Naive thymus-derived CD4-positive, alpha-beta T cell (primary cell): ENCODE measurements around the gene MYL3. TPM values are rescaled to one million over a fixed set of nuclear protein-coding genes. Genes with fewer than 3 reads are reported as not detected.

Experiments
- ATAC-seq: fragments of 150-1000 bp; cut with Tn5 transposase; 2 replicates; pipeline ENCODE4 v1.10.0; 2021; ENCODE audit warnings: mild to moderate bottlenecking, moderate library complexity
- CTCF ChIA-PET: fragments of 350-600 bp; sonication (Branson Sonifier 250); formaldehyde crosslinking; loops from one replicate; lab custom pipeline; 2021; ENCODE audit warnings: antibody characterized with exemption; lab: Charles Lee
- POLR2A ChIA-PET: fragments of 350-600 bp; sonication (Branson Sonifier 250); formaldehyde crosslinking; loops from one replicate; lab custom pipeline; 2021; ENCODE audit warnings: antibody characterized with exemption, inconsistent platforms; lab: Charles Lee
- DNase-seq, 9 donors: peaks; one replicate each; pipeline versions ENCODE4 v3.0.0 to v3.0.0-alpha.2; 2020 to 2022; ENCODE audit warnings: mixed read lengths in 1 of 9
- H3K27ac ChIP-seq: one replicate; pipeline ENCODE4 v1.7.0; 2013; ENCODE audit warnings: mild to moderate bottlenecking, low read depth, low read length, moderate library complexity
- H3K27me3 ChIP-seq, 2 donors: one replicate each; pipeline ENCODE4 v1.7.0; 2013; ENCODE audit warnings: low read length in 2 of 2, mild to moderate bottlenecking in 2 of 2, moderate library complexity in 2 of 2; ENCODE audit not compliant: control insufficient read depth in 2 of 2, insufficient read depth in 2 of 2
- H3K36me3 ChIP-seq, 3 experiments: 1 replicate in 2 of 3; 2 replicates in 1 of 3; pipeline ENCODE4 v1.7.0; 2013; ENCODE audit warnings: low read length in 3 of 3, mild to moderate bottlenecking in 3 of 3, moderate library complexity in 1 of 3; ENCODE audit not compliant: insufficient read depth in 3 of 3, control insufficient read depth in 2 of 3
- H3K4me1 ChIP-seq, 2 donors: one replicate each; pipeline ENCODE4 v1.7.0; 2013; ENCODE audit warnings: low read length in 2 of 2, mild to moderate bottlenecking in 2 of 2, moderate library complexity in 1 of 2; ENCODE audit not compliant: control insufficient read depth in 2 of 2, insufficient read depth in 2 of 2
- H3K4me3 ChIP-seq: 2 replicates; pipeline ENCODE4 v1.7.0; 2013; ENCODE audit warnings: mild to moderate bottlenecking, low read length
- H3K9me3 ChIP-seq, 3 experiments: 1 replicate in 2 of 3; 2 replicates in 1 of 3; pipeline ENCODE4 v1.7.0; 2013; ENCODE audit warnings: low read length in 3 of 3; ENCODE audit not compliant: control insufficient read depth in 2 of 3
- H3K27ac Mint-ChIP-seq, 9 donors: one replicate each; pipeline ENCODE4 v1.8.0; 2020 to 2022; ENCODE audit warnings: mixed read lengths in 9 of 9, mild to moderate bottlenecking in 8 of 9, moderate library complexity in 5 of 9, inconsistent platforms in 2 of 9
- H3K27me3 Mint-ChIP-seq, 5 donors: one replicate each; pipeline ENCODE4 v1.8.0; 2021 to 2022; ENCODE audit warnings: mixed read lengths in 5 of 5, mild to moderate bottlenecking in 1 of 5
- H3K36me3 Mint-ChIP-seq, 5 donors: one replicate each; pipeline ENCODE4 v1.8.0; 2020 to 2022; ENCODE audit warnings: mixed read lengths in 5 of 5, mild to moderate bottlenecking in 3 of 5, inconsistent platforms in 1 of 5
- H3K4me1 Mint-ChIP-seq, 7 donors: one replicate each; pipeline ENCODE4 v1.8.0; 2020 to 2022; ENCODE audit warnings: mixed read lengths in 7 of 7, mild to moderate bottlenecking in 3 of 7, inconsistent platforms in 1 of 7
- H3K4me3 Mint-ChIP-seq, 10 donors: one replicate each; pipeline ENCODE4 v1.8.0; 2020 to 2022; ENCODE audit warnings: mild to moderate bottlenecking in 10 of 10, mixed read lengths in 10 of 10, moderate library complexity in 6 of 10, inconsistent platforms in 2 of 10
- H3K9me3 Mint-ChIP-seq, 11 donors: one replicate each; pipeline ENCODE4 v1.8.0; 2020 to 2022; ENCODE audit warnings: mixed read lengths in 11 of 11, mild to moderate bottlenecking in 4 of 11, inconsistent platforms in 1 of 11, moderate library complexity in 1 of 11
- intact Hi-C, 2 donors: fragments of 100-400 bp; cut with micrococcal nuclease; formaldehyde crosslinking; loops; one replicate each; pipeline ENCODE4 v1.15.1; 2023
- polyA plus RNA-seq, 2 donors: library from polyadenylated mRNA; unstranded; fragments of 300-500 nt; fragmentation: Illumina TruSeq; gene quantifications; one replicate each; pipeline ENCODE4 v1.2.3, GENCODE V29; 2021
- total RNA-seq, 6 experiments: library from RNA in 5 of 6; stranded (reverse) in 5 of 6; gene quantifications; 1 replicate in 5 of 6; 2 replicates in 1 of 6; pipeline ENCODE4 v1.2.3 and lab custom pipeline; 2021 to 2026

MYL3 gene
- total and polyA plus RNA-seq, 7 experiments from 2014 or later, result not detected

- H3K4me3 Mint-ChIP-seq, result no peak overlapping the region
- H3K27ac Mint-ChIP-seq, result no peak overlapping the region
- no peak for DNase-seq
- ChIA-PET CTCF (interaction anchor here (0.6 kb wide), 1 partner anchor 1851 kb away, joined by 4 read pairs; no protein-coding TSS in a partner anchor), POLR2A (no interaction called here)
- peaks cover 0 to 15% (median 2%) of the 10 kb centered on the region in 5 donors for H3K27me3 Mint-ChIP-seq
- Histone ChIP-seq H3K27me3 (no peaks in the 10 kb centered on the region), H3K36me3 (no peaks in the 10 kb centered on the region), H3K9me3 (no peaks in the 10 kb centered on the region), H3K4me3 (no peak overlapping the region), H3K4me1 (no peaks in the 10 kb centered on the region), H3K27ac (no peak overlapping the region)
- ATAC-seq, result no peak
- peaks cover 0 to 5% (median 0%) of the 10 kb centered on the region in 7 donors for H3K4me1 Mint-ChIP-seq
- no peaks in the 10 kb centered on the region for H3K9me3 Mint-ChIP-seq
- H3K36me3 Mint-ChIP-seq, result no peaks in the 10 kb centered on the region
- intact Hi-C loops, result no loop called here
Measured at GRCh38 chr3:46858456-46858855, 4.8 kb downstream of the MYL3 start.

GRCh38 chr3:46857485-46858341 is 5.5 kb downstream of the MYL3 start:
- ATAC-seq (no peak), DNase-seq (no peak)
- H3K27me3 ChIP-seq, result no peaks in the 10 kb centered on the region
- intact Hi-C loops, result no loop called here
- no peaks in the 10 kb centered on the region for H3K9me3 ChIP-seq
- Mint-ChIP-seq H3K27ac (no peak overlapping the region), H3K27me3 (peaks cover 0 to 15% (median 2%) of the 10 kb centered on the region in 5 donors), H3K4me3 (no peak overlapping the region), H3K36me3 (no peaks in the 10 kb centered on the region), H3K4me1 (peaks cover 0 to 5% (median 0%) of the 10 kb centered on the region in 7 donors), H3K9me3 (no peaks in the 10 kb centered on the region)
- no peaks in the 10 kb centered on the region for H3K4me1 ChIP-seq
- no peak overlapping the region for H3K4me3 ChIP-seq
- no peaks in the 10 kb centered on the region for H3K36me3 ChIP-seq
- CTCF ChIA-PET, result no interaction called here
- POLR2A ChIA-PET, result no interaction called here
- H3K27ac ChIP-seq, result no peak overlapping the region

- DNase-seq, result no peak
- intact Hi-C loops, result no loop called here
- Histone ChIP-seq H3K4me1 (no peaks in the 10 kb centered on the region), H3K27me3 (no peaks in the 10 kb centered on the region), H3K27ac (no peak overlapping the region), H3K9me3 (no peaks in the 10 kb centered on the region), H3K36me3 (no peaks in the 10 kb centered on the region), H3K4me3 (no peak overlapping the region)
- CTCF ChIA-PET, result no interaction called here
- Mint-ChIP-seq H3K27ac (peak overlapping the region in 1 of 9 donors; percentile 63), H3K27me3 (peaks cover 0 to 15% (median 2%) of the 10 kb centered on the region in 5 donors), H3K36me3 (no peaks in the 10 kb centered on the region), H3K4me3 (no peak overlapping the region), H3K4me1 (peaks cover 0 to 5% (median 0%) of the 10 kb centered on the region in 7 donors), H3K9me3 (no peaks in the 10 kb centered on the region)
- no peak for ATAC-seq
- POLR2A ChIA-PET, result no interaction called here
Measured at GRCh38 chr3:46856576-46857471, 6.4 kb downstream of the MYL3 start.

- no peak overlapping the region for H3K4me3 ChIP-seq
- no peaks in the 10 kb centered on the region for H3K27me3 ChIP-seq
- Mint-ChIP-seq H3K36me3 (no peaks in the 10 kb centered on the region), H3K9me3 (no peaks in the 10 kb centered on the region), H3K4me3 (peak overlapping the region in 1 of 10 donors; percentile 59), H3K4me1 (peaks cover 0 to 5% (median 0%) of the 10 kb centered on the region in 7 donors), H3K27ac (no peak overlapping the region), H3K27me3 (peaks cover 0 to 15% (median 2%) of the 10 kb centered on the region in 5 donors)
- no peak overlapping the region for H3K27ac ChIP-seq
- no peaks in the 10 kb centered on the region for H3K36me3 ChIP-seq
- POLR2A ChIA-PET, result no interaction called here
- no peaks in the 10 kb centered on the region for H3K9me3 ChIP-seq
- ATAC-seq (no peak), DNase-seq (no peak)
- intact Hi-C loops, result loop anchor here in 1 of 2 donors (5.0 kb wide), 1 partner anchor 518 kb away; no protein-coding TSS in a partner anchor
- H3K4me1 ChIP-seq, result no peaks in the 10 kb centered on the region
- CTCF ChIA-PET, result no interaction called here
Measured at GRCh38 chr3:46854555-46854991, 8.7 kb downstream of the MYL3 start.

GRCh38 chr3:46853441-46854415 is 9.5 kb downstream of the MYL3 start:
- no peak overlapping the region for H3K4me3 ChIP-seq
- DNase-seq (no peak), ATAC-seq (no peak)
- peaks cover 0 to 5% (median 0%) of the 10 kb centered on the region in 7 donors for H3K4me1 Mint-ChIP-seq
- H3K36me3 Mint-ChIP-seq, result no peaks in the 10 kb centered on the region
- H3K4me3 Mint-ChIP-seq, result no peak overlapping the region
- H3K9me3 Mint-ChIP-seq, result no peaks in the 10 kb centered on the region
- H3K27me3 Mint-ChIP-seq, result peaks cover 0 to 15% (median 2%) of the 10 kb centered on the region in 5 donors
- H3K27ac ChIP-seq, result no peak overlapping the region
- no peaks in the 10 kb centered on the region for H3K36me3 ChIP-seq
- H3K27ac Mint-ChIP-seq, result peak overlapping the region in 1 of 9 donors; percentile 51
- no peaks in the 10 kb centered on the region for H3K4me1 ChIP-seq
- ChIA-PET CTCF (no interaction called here), POLR2A (no interaction called here)
- intact Hi-C loops, result loop anchor here in 1 of 2 donors (5.0 kb wide), 1 partner anchor 519 kb away; no protein-coding TSS in a partner anchor
- H3K9me3 ChIP-seq, result no peaks in the 10 kb centered on the region
- no peaks in the 10 kb centered on the region for H3K27me3 ChIP-seq
